Hepatocyte (in vitro differentiated cells): ENCODE results near the gene DNM2. TPM values are rescaled to one million over a fixed set of nuclear protein-coding genes. Genes with fewer than 3 reads are reported as not detected.

ENCODE experiments used
- DNase-seq: peaks from one replicate; pipeline ENCODE4 v3.0.0-alpha.2; 2016; ENCODE audit warnings: low spot score
- H2AFZ ChIP-seq: fragments of 200-600 bp; sonication (generic); 2 replicates; pipeline ENCODE4 v1.6.0; 2016; ENCODE audit warnings: antibody characterized with exemption, mild to moderate bottlenecking
- H3K27ac ChIP-seq: fragments of 200-600 bp; sonication (generic); 2 replicates; pipeline ENCODE4 v1.5.1; 2016; ENCODE audit warnings: mild to moderate bottlenecking
- H3K27me3 ChIP-seq: fragments of 200-600 bp; sonication (generic); 2 replicates; pipeline ENCODE4 v1.6.1; 2016
- H3K36me3 ChIP-seq: fragments of 200-600 bp; sonication (generic); replicated peaks from 2 replicates; pipeline ENCODE4 v1.5.1; 2016; ENCODE audit warnings: low read depth; ENCODE audit not compliant: insufficient read depth
- H3K4me1 ChIP-seq: fragments of 200-600 bp; sonication (generic); 2 replicates; pipeline ENCODE4 v1.5.1; 2016; ENCODE audit warnings: mild to moderate bottlenecking, moderate library complexity; ENCODE audit not compliant: insufficient read depth
- H3K4me2 ChIP-seq: fragments of 200-600 bp; sonication (generic); 2 replicates; pipeline ENCODE4 v1.6.0; 2016
- H3K4me3 ChIP-seq: fragments of 200-600 bp; sonication (generic); 2 replicates; pipeline ENCODE4 v1.5.1; 2016; ENCODE audit warnings: mild to moderate bottlenecking
- H3K79me2 ChIP-seq: fragments of 200-600 bp; sonication (generic); 2 replicates; pipeline ENCODE4 v1.6.0; 2017; ENCODE audit warnings: mild to moderate bottlenecking
- H3K9me2 ChIP-seq: fragments of 200-600 bp; sonication (generic); replicated peaks from 2 replicates; pipeline ENCODE4 v1.6.0; 2017; ENCODE audit warnings: mild to moderate bottlenecking; ENCODE audit not compliant: insufficient read depth
- H3K9me3 ChIP-seq: fragments of 200-600 bp; sonication (generic); 2 replicates; pipeline ENCODE4 v1.5.1; 2016; ENCODE audit warnings: low read depth, mild to moderate bottlenecking
- H4K20me1 ChIP-seq: fragments of 200-600 bp; sonication (generic); 2 replicates; pipeline ENCODE4 v1.6.0; 2016; ENCODE audit warnings: mild to moderate bottlenecking; ENCODE audit not compliant: insufficient read depth, poor library complexity, severe bottlenecking
- EZH2 ChIP-seq: fragments of 200-600 bp; sonication (generic); IDR thresholded peaks from 2 replicates; pipeline ENCODE4 v1.6.1; 2016; ENCODE audit warnings: antibody characterized with exemption, mild to moderate bottlenecking, borderline replicate concordance
- EZH2phosphoT487 ChIP-seq: fragments of 200-600 bp; sonication (generic); IDR thresholded peaks from one replicate; pipeline ENCODE4 v1.6.1; 2018; ENCODE audit warnings: antibody characterized with exemption, mild to moderate bottlenecking, low read depth, moderate library complexity; ENCODE audit not compliant: unreplicated experiment, severe bottlenecking
- WGBS: methylation state at CpG from one replicate; pipeline ENCODE4 v1.1.6; 2016; ENCODE audit warnings: low lambda C conversion rate; ENCODE audit errors: missing lambda C conversion rate; 5-methylcytosine and 5-hydroxymethylcytosine counted together
- polyA plus RNA-seq: library from polyadenylated mRNA; unstranded; fragments of >200 nt; fragmentation: Nextera tagmentation; extraction: Ambion mirVana; gene quantifications from 2 replicates; pipeline ENCODE4 v1.2.1, GENCODE V29; 2016
- total RNA-seq: library from RNA; depleted of rRNA; stranded (reverse); fragments of >200 nt; gene quantifications from 2 replicates; pipeline ENCODE4 v1.2.3, GENCODE V29; 2014
- TF ChIP-seq, protein P1 (sequence below): fragments of 200-600 bp; sonication (generic); IDR thresholded peaks from 2 replicates; pipeline ENCODE4 v1.5.1; 2016; ENCODE audit warnings: antibody characterized with exemption, mild to moderate bottlenecking; ENCODE audit not compliant: poor library complexity

DNM2 gene
- total and polyA plus RNA-seq, 2 experiments from 2014 or later = 93.9 to 130 TPM

DNA sequence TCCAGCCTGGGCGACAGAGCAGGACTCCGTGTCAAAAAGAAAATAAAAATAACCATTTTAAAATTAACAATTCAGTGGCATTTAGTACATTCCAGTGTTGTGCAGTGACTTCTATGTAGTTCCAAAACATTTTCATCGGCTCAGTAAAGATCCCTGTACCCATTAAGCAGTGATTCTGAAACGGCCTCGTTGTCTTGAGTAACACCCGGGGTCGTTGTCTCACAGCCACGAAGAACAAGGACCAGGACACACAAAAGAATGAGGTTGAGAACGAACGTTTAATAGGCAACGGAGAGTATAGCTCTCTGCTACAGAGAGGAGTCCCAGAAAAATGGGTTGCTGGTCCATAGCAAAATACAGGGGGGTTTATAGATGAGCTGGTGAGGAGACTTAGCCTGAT, 120.5 kb downstream of the DNM2 start:
- Histone ChIP-seq H3K4me3 (no peak overlapping the region), H3K27ac (no peak overlapping the region), H3K4me1 (peaks cover 5% of the 10 kb centered on the region), H3K79me2 (no peaks in the 10 kb centered on the region), H3K4me2 (no peak overlapping the region), H3K9me3 (no peaks in the 10 kb centered on the region), H3K27me3 (no peaks in the 10 kb centered on the region), H3K9me2 (no peaks in the 10 kb centered on the region), H4K20me1 (no peaks in the 10 kb centered on the region), H3K36me3 (no peaks in the 10 kb centered on the region), H2AFZ (no peak overlapping the region)
- DNase-seq = no peak
- 75% methylated on average over 11 of the region's 11 CpGs for WGBS
- no peak for TF ChIP-seq EZH2phosphoT487
- no peak for TF ChIP-seq EZH2
- TF ChIP-seq, protein P1, sequence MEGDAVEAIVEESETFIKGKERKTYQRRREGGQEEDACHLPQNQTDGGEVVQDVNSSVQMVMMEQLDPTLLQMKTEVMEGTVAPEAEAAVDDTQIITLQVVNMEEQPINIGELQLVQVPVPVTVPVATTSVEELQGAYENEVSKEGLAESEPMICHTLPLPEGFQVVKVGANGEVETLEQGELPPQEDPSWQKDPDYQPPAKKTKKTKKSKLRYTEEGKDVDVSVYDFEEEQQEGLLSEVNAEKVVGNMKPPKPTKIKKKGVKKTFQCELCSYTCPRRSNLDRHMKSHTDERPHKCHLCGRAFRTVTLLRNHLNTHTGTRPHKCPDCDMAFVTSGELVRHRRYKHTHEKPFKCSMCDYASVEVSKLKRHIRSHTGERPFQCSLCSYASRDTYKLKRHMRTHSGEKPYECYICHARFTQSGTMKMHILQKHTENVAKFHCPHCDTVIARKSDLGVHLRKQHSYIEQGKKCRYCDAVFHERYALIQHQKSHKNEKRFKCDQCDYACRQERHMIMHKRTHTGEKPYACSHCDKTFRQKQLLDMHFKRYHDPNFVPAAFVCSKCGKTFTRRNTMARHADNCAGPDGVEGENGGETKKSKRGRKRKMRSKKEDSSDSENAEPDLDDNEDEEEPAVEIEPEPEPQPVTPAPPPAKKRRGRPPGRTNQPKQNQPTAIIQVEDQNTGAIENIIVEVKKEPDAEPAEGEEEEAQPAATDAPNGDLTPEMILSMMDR = no peak

DNA sequence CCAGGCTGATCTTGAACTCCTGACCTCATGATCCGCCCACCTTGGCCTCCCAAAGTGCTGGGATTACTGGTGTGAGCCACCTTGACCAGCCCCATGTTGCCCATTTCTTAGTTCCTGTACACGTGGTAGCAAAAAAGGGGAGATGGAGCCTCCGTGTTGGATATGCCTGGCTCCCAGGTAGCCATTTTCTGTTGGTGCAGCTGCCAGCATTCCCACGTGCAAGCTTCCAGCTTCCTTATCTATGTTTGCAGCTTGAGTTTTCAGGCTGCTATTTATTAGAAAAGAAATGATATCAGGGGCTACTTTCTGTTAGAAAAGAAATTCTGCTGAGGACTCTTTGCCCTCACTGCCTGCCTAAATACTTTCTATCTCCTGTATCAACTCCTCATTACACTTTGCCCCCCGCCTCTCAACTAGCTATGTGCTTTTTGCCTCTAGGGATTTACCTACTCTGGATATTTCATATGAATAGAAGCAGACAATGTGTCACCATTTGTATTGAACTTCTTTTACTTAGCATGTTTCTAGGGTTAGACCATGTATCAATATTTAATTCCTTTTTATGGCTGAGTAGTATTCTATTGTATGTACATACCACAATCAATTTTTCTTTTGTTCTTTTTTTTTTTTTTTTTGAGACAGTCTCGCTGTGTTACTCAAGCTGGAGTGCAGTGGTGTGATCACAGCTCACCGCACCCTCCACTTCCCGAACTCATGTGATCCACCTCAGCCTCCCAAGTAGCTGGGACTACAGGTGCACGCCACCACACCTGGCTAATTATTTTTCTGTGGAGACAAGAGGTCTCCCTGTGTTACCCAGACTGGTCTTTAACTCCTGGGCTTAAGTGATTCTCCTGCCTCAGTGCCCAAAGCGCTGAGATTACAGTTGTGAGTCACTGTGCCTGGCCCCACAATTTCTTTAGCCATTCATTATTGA, 121.5 kb downstream of the DNM2 start:
- H2AFZ ChIP-seq = no peak overlapping the region
- TF ChIP-seq, protein P1 = no peak
- no peak for TF ChIP-seq EZH2
- TF ChIP-seq EZH2phosphoT487 = no peak
- no peaks in the 10 kb centered on the region for H4K20me1 ChIP-seq
- no peak for DNase-seq
- WGBS = 89% methylated on average over 10 of the region's 10 CpGs
- H3K27ac ChIP-seq = no peak overlapping the region
- H3K9me3 ChIP-seq = no peaks in the 10 kb centered on the region
- H3K27me3 ChIP-seq = no peaks in the 10 kb centered on the region
- no peak overlapping the region for H3K4me3 ChIP-seq
- no peaks in the 10 kb centered on the region for H3K9me2 ChIP-seq
- no peaks in the 10 kb centered on the region for H3K36me3 ChIP-seq
- no peaks in the 10 kb centered on the region for H3K79me2 ChIP-seq
- peaks cover 5% of the 10 kb centered on the region for H3K4me1 ChIP-seq
- H3K4me2 ChIP-seq = no peak overlapping the region

DNA sequence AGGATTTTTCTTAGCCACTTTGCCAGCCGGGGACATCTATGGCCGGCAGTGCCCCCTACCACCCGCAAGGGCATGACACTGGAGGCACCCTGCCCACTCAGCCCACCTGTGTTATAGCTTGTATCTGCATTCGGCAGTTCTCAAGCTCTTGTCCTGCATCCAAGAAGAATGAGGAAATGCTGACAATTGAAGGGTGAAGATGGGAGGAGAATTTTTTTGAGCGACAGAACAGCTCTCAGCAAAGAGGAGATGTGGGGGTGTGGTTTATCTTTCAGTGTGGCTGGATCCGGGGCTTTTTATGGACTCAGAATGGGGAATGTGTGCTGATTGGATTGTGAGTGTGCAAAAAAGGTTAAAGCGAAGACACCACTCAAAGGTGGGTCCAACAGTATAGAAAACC, 124.9 kb downstream of the DNM2 start:
- no peaks in the 10 kb centered on the region for H3K9me2 ChIP-seq
- no peak overlapping the region for H3K4me3 ChIP-seq
- no peaks in the 10 kb centered on the region for H3K79me2 ChIP-seq
- H3K27me3 ChIP-seq = no peaks in the 10 kb centered on the region
- no peaks in the 10 kb centered on the region for H3K9me3 ChIP-seq
- no peak overlapping the region for H3K4me2 ChIP-seq
- no peaks in the 10 kb centered on the region for H3K4me1 ChIP-seq
- H3K36me3 ChIP-seq = no peaks in the 10 kb centered on the region
- 78% methylated on average over 7 of the region's 7 CpGs for WGBS
- H3K27ac ChIP-seq = no peak overlapping the region
- no peak overlapping the region for H2AFZ ChIP-seq
- no peaks in the 10 kb centered on the region for H4K20me1 ChIP-seq
- DNase-seq = no peak
- TF ChIP-seq EZH2 = no peak
- TF ChIP-seq, protein P1 = no peak
- TF ChIP-seq EZH2phosphoT487 = no peak
